ENCODE measurements around the gene MEIS2.

MEIS2 gene

DNA sequence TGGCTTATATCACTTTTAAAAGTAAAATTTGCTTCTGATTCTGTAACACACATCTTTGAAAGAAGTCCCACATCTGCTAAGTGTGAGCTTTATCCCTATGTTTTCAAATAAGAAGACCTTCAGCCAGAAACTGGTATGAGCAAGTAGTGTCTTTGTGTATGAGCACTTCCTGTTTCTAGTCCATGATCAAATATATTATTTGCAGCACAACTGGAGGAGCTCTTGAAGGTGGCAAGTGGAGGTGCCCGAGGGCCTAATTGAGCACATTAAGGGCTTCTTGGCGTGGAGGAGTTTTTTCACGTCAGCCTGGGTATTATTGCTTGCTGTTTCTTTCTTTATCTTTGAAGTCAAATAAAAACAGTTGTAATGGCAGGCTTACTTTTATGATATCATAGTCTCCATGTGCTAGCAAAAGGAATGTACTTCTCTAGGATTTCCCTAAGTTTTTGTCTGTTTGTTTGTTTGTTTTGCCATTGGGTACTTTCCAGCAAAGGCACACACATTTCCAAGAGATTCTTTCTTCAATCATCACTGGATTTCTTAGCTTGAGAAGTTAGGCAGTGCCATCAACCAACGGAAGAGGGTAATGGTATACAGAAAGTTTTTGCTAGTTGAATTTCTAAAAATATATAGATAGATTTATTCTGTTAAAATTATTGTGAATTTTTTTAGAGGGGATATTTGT is 68.1 kb downstream of the MEIS2 start:
- no peaks in the 10 kb centered on the region for H3K4me1 ChIP-seq (ENCODE audit: control insufficient read depth in 2 of 2, insufficient read depth in 2 of 2, low read length in 2 of 2)
- no peak overlapping the region for H3K4me3 ChIP-seq (ENCODE audit: low read length in 2 of 2)
- H3K9me3 ChIP-seq (ENCODE audit: control insufficient read depth in 2 of 2, low read length in 2 of 2): no peaks in the 10 kb centered on the region
- H3K27me3 ChIP-seq (ENCODE audit: control insufficient read depth in 2 of 2, insufficient read depth in 2 of 2, low read length in 2 of 2): no peaks in the 10 kb centered on the region
- no peak overlapping the region for H3K27ac ChIP-seq (ENCODE audit: low read depth in 2 of 2, low read length in 2 of 2)
- no peak overlapping the region for H3K9ac ChIP-seq (ENCODE audit: low read depth in 1 of 2, low read length in 2 of 2)
- no peaks in the 10 kb centered on the region for H3K36me3 ChIP-seq (ENCODE audit: control insufficient read depth in 2 of 2, insufficient read depth in 2 of 2, low read length in 2 of 2)

DNA sequence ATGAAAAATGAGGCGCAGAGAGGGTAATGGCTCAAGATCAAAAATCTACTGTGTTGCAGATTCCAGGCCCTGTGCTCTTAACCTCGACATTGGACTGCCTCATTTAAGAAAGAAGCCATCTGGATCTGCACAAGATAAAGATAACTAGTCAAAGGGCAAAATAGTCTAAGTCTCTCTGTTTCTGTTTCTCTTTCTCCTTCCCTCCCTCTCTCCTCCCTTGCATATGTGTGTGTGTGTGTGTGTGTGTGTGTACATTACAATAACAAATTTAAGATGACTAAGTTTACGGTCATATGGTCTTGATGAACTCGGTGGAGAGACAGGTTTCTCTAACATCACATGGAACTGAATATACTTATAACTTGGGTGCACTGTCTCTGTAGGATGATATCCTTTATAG is 69.2 kb downstream of the MEIS2 start:
- Histone ChIP-seq H3K4me1 (ENCODE audit: control insufficient read depth in 2 of 2, insufficient read depth in 2 of 2, low read length in 2 of 2) (no peaks in the 10 kb centered on the region), H3K36me3 (ENCODE audit: control insufficient read depth in 2 of 2, insufficient read depth in 2 of 2, low read length in 2 of 2) (no peaks in the 10 kb centered on the region), H3K9me3 (ENCODE audit: control insufficient read depth in 2 of 2, low read length in 2 of 2) (no peaks in the 10 kb centered on the region), H3K9ac (ENCODE audit: low read depth in 1 of 2, low read length in 2 of 2) (no peak overlapping the region), H3K4me3 (ENCODE audit: low read length in 2 of 2) (no peak overlapping the region), H3K27me3 (ENCODE audit: control insufficient read depth in 2 of 2, insufficient read depth in 2 of 2, low read length in 2 of 2) (no peaks in the 10 kb centered on the region), H3K27ac (ENCODE audit: low read depth in 2 of 2, low read length in 2 of 2) (no peak overlapping the region)

DNA sequence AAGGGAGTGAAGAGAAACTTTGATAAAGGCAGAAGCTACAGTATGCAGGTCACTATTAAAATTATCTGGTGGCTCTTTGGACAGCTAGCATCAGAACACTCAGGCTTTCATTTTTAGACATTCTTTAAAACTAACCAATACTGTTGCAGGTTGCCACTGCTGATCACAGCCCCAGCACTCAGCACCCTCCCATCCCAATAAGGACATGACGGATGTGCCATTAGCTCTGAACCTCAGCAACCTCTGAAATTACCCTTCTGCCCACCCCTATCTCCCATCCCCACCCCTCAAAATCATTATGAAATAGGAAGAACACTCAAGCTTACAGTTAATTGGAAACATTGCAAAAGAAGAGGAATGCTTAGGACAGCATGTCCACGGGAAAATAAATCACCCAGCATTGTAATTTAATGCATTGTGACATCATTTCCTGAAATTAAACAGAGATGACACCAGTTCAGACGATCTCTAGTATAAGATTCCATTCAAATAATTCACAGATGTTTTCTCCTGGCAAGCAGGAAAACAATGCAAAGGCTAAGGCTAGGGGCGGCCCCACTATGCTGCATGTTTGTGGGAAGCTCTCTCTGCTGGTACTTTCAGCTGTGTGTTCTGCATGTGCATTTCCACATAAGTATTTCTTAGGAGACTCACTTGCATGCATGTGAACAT is 71.6 kb downstream of the MEIS2 start:
- Histone ChIP-seq H3K27ac (ENCODE audit: low read depth in 2 of 2, low read length in 2 of 2) (no peak overlapping the region), H3K9me3 (ENCODE audit: control insufficient read depth in 2 of 2, low read length in 2 of 2) (no peaks in the 10 kb centered on the region), H3K36me3 (ENCODE audit: control insufficient read depth in 2 of 2, insufficient read depth in 2 of 2, low read length in 2 of 2) (no peaks in the 10 kb centered on the region), H3K9ac (ENCODE audit: low read depth in 1 of 2, low read length in 2 of 2) (no peak overlapping the region), H3K4me1 (ENCODE audit: control insufficient read depth in 2 of 2, insufficient read depth in 2 of 2, low read length in 2 of 2) (no peaks in the 10 kb centered on the region), H3K4me3 (ENCODE audit: low read length in 2 of 2) (no peak overlapping the region), H3K27me3 (ENCODE audit: control insufficient read depth in 2 of 2, insufficient read depth in 2 of 2, low read length in 2 of 2) (no peaks in the 10 kb centered on the region)

DNA sequence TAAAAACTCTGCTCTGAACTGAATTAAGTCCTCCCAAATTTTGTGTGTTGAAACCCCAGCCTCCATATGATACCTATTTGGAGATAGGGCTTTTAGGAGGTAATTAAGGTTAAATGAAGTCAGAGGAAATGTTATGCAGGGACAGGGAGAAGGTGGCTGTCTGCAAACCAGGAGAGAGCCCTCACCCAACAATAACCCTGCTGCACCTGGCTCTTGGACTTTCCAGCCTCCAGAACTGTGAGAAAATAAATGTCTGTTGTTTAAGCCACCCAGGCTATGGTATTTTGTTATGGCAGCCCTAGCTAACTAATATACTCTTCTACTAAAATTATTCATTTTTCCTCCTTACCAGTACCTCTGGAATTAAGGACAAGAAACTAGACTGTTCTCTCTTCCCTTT is 79.5 kb downstream of the MEIS2 start:
- H3K27ac ChIP-seq (ENCODE audit: low read depth in 2 of 2, low read length in 2 of 2): no peak overlapping the region

DNA sequence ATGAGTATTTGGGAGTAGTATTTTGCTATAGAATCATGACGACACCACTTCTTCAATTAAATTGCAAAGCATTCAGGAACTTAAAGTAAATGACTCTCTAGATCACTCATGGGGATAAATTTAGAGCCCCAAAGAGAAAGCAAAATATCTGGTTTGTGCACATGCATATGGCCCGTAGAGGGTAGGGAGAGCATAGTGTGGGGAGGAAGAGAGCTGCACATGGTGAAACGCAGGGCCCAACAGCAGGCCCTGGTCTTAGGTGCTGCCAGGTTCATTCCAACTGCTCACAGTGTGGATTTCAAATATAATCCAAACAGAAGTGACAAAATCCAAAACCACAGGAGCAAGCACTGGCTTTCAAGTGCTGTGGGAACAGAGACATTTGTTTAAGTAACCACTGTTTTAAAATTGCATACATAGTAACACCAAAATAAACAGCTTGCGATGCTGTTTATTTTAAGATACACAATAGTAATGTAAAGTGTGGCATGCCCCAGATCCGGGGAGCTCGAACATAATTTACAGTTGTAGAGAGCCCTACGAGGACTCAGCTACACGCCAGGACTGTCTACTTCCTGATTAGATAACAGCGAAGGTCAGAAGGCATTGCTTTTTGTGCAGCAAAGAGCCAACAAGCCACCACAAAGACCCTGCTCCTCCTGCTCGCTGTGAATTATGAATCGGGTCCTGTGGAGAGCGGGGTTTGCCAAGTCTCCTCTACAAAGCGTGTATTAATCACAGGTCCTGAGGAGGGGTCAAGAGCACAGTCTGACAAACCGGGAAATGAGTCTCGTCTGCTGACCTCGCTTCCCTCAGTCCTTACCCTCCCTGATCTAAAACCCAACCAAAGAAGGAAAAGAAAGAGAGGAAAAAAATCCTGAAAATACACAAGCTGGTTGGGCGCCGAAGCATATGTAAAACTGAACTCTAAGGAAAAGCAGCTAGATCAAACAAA is 80.6 kb downstream of the MEIS2 start:
- H3K27me3 ChIP-seq (ENCODE audit: control insufficient read depth in 2 of 2, insufficient read depth in 2 of 2, low read length in 2 of 2): peaks cover 0 to 2% of the 10 kb centered on the region in 2 donors
- peak overlapping the region in 1 of 2 donors; percentile 20 for H3K4me3 ChIP-seq (ENCODE audit: low read length in 2 of 2)
- H3K36me3 ChIP-seq (ENCODE audit: control insufficient read depth in 2 of 2, insufficient read depth in 2 of 2, low read length in 2 of 2): no peaks in the 10 kb centered on the region
- H3K4me1 ChIP-seq (ENCODE audit: control insufficient read depth in 2 of 2, insufficient read depth in 2 of 2, low read length in 2 of 2): no peaks in the 10 kb centered on the region
- no peak overlapping the region for H3K9ac ChIP-seq (ENCODE audit: low read depth in 1 of 2, low read length in 2 of 2)
- no peaks in the 10 kb centered on the region for H3K9me3 ChIP-seq (ENCODE audit: control insufficient read depth in 2 of 2, low read length in 2 of 2)
- H3K27ac ChIP-seq (ENCODE audit: low read depth in 2 of 2, low read length in 2 of 2): no peak overlapping the region

More for the DNA sequence above, 79.5 kb downstream of the MEIS2 start:
- no peaks in the 10 kb centered on the region for H3K36me3 ChIP-seq (ENCODE audit: control insufficient read depth in 2 of 2, insufficient read depth in 2 of 2, low read length in 2 of 2)
- no peaks in the 10 kb centered on the region for H3K4me1 ChIP-seq (ENCODE audit: control insufficient read depth in 2 of 2, insufficient read depth in 2 of 2, low read length in 2 of 2)
- peaks cover 0 to 2% of the 10 kb centered on the region in 2 donors for H3K27me3 ChIP-seq (ENCODE audit: control insufficient read depth in 2 of 2, insufficient read depth in 2 of 2, low read length in 2 of 2)
- no peaks in the 10 kb centered on the region for H3K9me3 ChIP-seq (ENCODE audit: control insufficient read depth in 2 of 2, low read length in 2 of 2)
- no peak overlapping the region for H3K4me3 ChIP-seq (ENCODE audit: low read length in 2 of 2)
- H3K9ac ChIP-seq (ENCODE audit: low read depth in 1 of 2, low read length in 2 of 2): no peak overlapping the region

DNA sequence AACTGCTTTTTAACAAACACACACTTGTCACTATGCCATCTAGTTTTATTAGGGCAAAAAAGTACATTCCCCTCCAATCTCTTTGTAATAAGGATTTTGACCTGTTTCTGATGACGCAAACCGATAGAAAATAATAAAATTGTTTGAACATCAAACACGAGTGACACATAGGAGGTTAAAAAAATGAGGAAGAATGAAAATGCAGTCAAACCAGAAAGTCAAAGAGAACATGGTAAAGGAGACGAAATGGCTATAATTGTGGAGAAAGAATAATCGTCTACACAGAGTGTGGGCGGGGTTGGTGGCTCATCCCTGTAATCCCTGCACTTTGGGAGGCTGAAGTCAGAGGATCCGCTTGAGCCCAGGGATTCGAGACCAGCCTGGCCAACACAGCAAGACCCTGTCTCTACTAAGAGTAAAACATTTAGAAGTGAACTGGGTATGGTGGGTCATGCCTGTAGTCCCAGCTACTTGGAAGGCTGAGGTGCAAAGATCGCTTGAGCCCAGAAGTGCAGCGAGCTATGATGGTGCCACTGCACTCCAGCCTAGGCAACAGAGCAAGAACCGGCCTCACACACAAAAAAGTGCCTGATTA is 83.2 kb downstream of the MEIS2 start:
- Histone ChIP-seq H3K4me3 (ENCODE audit: low read length in 2 of 2) (no peak overlapping the region), H3K9ac (ENCODE audit: low read depth in 1 of 2, low read length in 2 of 2) (no peak overlapping the region), H3K9me3 (ENCODE audit: control insufficient read depth in 2 of 2, low read length in 2 of 2) (no peaks in the 10 kb centered on the region), H3K27me3 (ENCODE audit: control insufficient read depth in 2 of 2, insufficient read depth in 2 of 2, low read length in 2 of 2) (peaks cover 0 to 2% of the 10 kb centered on the region in 2 donors), H3K27ac (ENCODE audit: low read depth in 2 of 2, low read length in 2 of 2) (no peak overlapping the region), H3K36me3 (ENCODE audit: control insufficient read depth in 2 of 2, insufficient read depth in 2 of 2, low read length in 2 of 2) (no peaks in the 10 kb centered on the region), H3K4me1 (ENCODE audit: control insufficient read depth in 2 of 2, insufficient read depth in 2 of 2, low read length in 2 of 2) (no peaks in the 10 kb centered on the region)

DNA sequence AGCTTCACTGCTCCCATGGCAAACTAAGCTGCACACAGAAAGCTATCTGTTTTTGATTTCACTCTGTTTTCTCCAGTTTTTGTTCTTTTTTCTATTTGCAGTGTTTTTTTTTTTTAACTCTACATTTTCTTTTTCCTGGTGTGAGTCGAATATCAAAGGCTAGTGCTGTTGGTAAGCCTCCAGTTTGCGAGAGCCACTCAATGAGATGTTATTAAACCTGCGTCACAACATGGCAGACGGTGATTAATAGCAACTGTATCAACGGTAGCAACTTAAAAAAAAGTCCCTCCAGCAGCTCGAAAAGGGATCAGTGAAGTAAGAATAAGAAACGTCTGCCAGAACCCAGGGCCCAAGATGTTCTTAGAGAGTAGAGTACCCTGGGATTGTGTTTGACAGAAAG is 84.1 kb downstream of the MEIS2 start:
- H3K9ac ChIP-seq (ENCODE audit: low read depth in 1 of 2, low read length in 2 of 2): no peak overlapping the region
- no peak overlapping the region for H3K27ac ChIP-seq (ENCODE audit: low read depth in 2 of 2, low read length in 2 of 2)
- no peaks in the 10 kb centered on the region for H3K9me3 ChIP-seq (ENCODE audit: control insufficient read depth in 2 of 2, low read length in 2 of 2)
- H3K27me3 ChIP-seq (ENCODE audit: control insufficient read depth in 2 of 2, insufficient read depth in 2 of 2, low read length in 2 of 2): peaks cover 0 to 2% of the 10 kb centered on the region in 2 donors
- no peaks in the 10 kb centered on the region for H3K36me3 ChIP-seq (ENCODE audit: control insufficient read depth in 2 of 2, insufficient read depth in 2 of 2, low read length in 2 of 2)
- no peaks in the 10 kb centered on the region for H3K4me1 ChIP-seq (ENCODE audit: control insufficient read depth in 2 of 2, insufficient read depth in 2 of 2, low read length in 2 of 2)
- H3K4me3 ChIP-seq (ENCODE audit: low read length in 2 of 2): no peak overlapping the region

DNA sequence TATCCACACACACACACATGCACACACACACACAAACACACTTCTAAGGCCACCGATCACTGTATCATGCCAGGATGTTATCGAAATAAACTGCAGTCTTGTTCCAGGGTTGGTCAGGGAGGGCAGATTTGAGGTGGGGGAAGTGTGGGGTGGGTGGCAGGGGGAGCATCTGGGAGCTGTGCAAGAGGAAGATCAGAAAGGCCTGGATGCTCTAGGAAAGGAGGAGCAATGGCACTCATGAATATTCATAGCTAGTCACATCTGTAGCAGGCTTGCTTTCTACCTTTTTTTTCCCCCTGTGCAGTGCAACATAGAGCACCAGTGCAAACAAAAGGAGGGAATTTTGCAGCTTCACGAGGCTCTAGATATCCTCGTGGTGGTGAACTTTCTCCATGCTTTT is 84.9 kb downstream of the MEIS2 start:
- no peaks in the 10 kb centered on the region for H3K27me3 ChIP-seq (ENCODE audit: control insufficient read depth in 2 of 2, insufficient read depth in 2 of 2, low read length in 2 of 2)
- no peak overlapping the region for H3K9ac ChIP-seq (ENCODE audit: low read depth in 1 of 2, low read length in 2 of 2)
- H3K27ac ChIP-seq (ENCODE audit: low read depth in 2 of 2, low read length in 2 of 2): no peak overlapping the region
- H3K36me3 ChIP-seq (ENCODE audit: control insufficient read depth in 2 of 2, insufficient read depth in 2 of 2, low read length in 2 of 2): no peaks in the 10 kb centered on the region
- H3K4me3 ChIP-seq (ENCODE audit: low read length in 2 of 2): no peak overlapping the region
- no peaks in the 10 kb centered on the region for H3K4me1 ChIP-seq (ENCODE audit: control insufficient read depth in 2 of 2, insufficient read depth in 2 of 2, low read length in 2 of 2)
- no peaks in the 10 kb centered on the region for H3K9me3 ChIP-seq (ENCODE audit: control insufficient read depth in 2 of 2, low read length in 2 of 2)

DNA sequence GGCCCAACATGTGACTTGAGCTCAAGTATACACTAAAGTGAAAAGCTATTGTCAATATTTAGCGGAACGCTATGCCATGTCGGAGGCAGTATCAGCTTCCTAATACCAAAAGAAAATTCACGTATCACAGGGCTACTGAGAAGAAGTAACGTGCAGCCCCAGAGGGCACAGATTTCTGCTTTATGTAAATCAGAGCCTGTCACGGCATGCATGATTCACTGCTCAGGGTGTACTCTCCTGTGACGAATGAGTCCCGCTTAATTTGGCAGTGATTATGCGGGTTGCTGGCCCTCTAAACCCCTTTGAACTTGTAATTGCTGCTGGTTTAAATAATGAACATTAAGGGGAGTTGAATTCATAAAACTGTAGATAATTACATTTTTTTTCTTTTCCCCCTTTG is 85.3 kb downstream of the MEIS2 start:
- no peaks in the 10 kb centered on the region for H3K4me1 ChIP-seq (ENCODE audit: control insufficient read depth in 2 of 2, insufficient read depth in 2 of 2, low read length in 2 of 2)
- no peaks in the 10 kb centered on the region for H3K36me3 ChIP-seq (ENCODE audit: control insufficient read depth in 2 of 2, insufficient read depth in 2 of 2, low read length in 2 of 2)
- no peak overlapping the region for H3K9ac ChIP-seq (ENCODE audit: low read depth in 1 of 2, low read length in 2 of 2)
- no peak overlapping the region for H3K4me3 ChIP-seq (ENCODE audit: low read length in 2 of 2)
- H3K27me3 ChIP-seq (ENCODE audit: control insufficient read depth in 2 of 2, insufficient read depth in 2 of 2, low read length in 2 of 2): no peaks in the 10 kb centered on the region
- H3K9me3 ChIP-seq (ENCODE audit: control insufficient read depth in 2 of 2, low read length in 2 of 2): no peaks in the 10 kb centered on the region
- H3K27ac ChIP-seq (ENCODE audit: low read depth in 2 of 2, low read length in 2 of 2): no peak overlapping the region

DNA sequence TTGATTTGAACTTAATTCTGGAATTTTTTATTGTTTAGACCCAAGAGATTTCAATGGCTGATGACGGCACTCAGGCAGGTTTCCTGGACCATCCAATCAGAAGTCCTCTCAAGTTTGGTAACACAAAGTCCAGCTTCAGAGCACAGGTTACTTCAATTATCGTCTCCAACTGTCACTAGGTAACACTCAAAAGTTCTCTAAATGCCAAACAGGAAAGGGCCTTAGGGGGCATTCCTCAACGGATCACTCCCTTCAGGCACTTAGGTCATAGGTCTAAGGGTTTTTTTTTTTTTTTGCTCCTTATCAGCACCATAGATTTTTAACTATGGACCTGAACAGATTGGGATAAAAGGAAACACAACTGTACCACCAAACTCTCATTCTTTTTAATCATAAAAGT is 85.8 kb downstream of the MEIS2 start:
- Histone ChIP-seq H3K4me1 (ENCODE audit: control insufficient read depth in 2 of 2, insufficient read depth in 2 of 2, low read length in 2 of 2) (no peaks in the 10 kb centered on the region), H3K4me3 (ENCODE audit: low read length in 2 of 2) (no peak overlapping the region), H3K27me3 (ENCODE audit: control insufficient read depth in 2 of 2, insufficient read depth in 2 of 2, low read length in 2 of 2) (no peaks in the 10 kb centered on the region), H3K27ac (ENCODE audit: low read depth in 2 of 2, low read length in 2 of 2) (no peak overlapping the region), H3K9ac (ENCODE audit: low read depth in 1 of 2, low read length in 2 of 2) (no peak overlapping the region), H3K36me3 (ENCODE audit: control insufficient read depth in 2 of 2, insufficient read depth in 2 of 2, low read length in 2 of 2) (no peaks in the 10 kb centered on the region), H3K9me3 (ENCODE audit: control insufficient read depth in 2 of 2, low read length in 2 of 2) (no peaks in the 10 kb centered on the region)
